Body of pancreas (tissue), 4 donors: ENCODE data around the gene DAP. TPM values are rescaled to one million over a fixed set of nuclear protein-coding genes. Genes with fewer than 3 reads are reported as not detected.
A peak's percentile ranks its signal among the peaks of the same experiment; 100 is the strongest.

Experiments used
- ATAC-seq: fragments of 150-250 bp; one replicate; pipeline ENCODE4 v1.9.1; 2016
- DNase-seq, 4 donors: peaks; one replicate each; pipeline ENCODE4 v3.0.0-alpha.2; 2019
- H3K27ac ChIP-seq, 4 donors: fragments of 200-600 bp; sonication (generic); 1 replicate in 3 of 4; 2 replicates in 1 of 4; pipeline versions ENCODE4 v1.5.1 to v1.6.1; 2016 to 2019; ENCODE audit warnings: mild to moderate bottlenecking in 1 of 4, mixed read lengths in 1 of 4, moderate library complexity in 1 of 4
- H3K27me3 ChIP-seq, 2 donors: fragments of 200-600 bp; sonication (generic); one replicate each; pipeline ENCODE4 v1.6.0; 2016; ENCODE audit warnings: mild to moderate bottlenecking in 1 of 2
- H3K36me3 ChIP-seq, 2 donors: fragments of 200-600 bp; sonication (generic); replicated peaks in 1 of 2; 2 replicates each; pipeline ENCODE4 v1.5.1; 2016; ENCODE audit warnings: low read depth in 2 of 2; ENCODE audit not compliant: insufficient read depth in 1 of 2
- H3K4me1 ChIP-seq: fragments of 200-600 bp; sonication (generic); one replicate; pipeline ENCODE4 v1.6.0; 2016
- H3K4me3 ChIP-seq, 2 donors: fragments of 200-600 bp; sonication (generic); 1 replicate in 1 of 2; 2 replicates in 1 of 2; pipeline ENCODE4 v1.5.1; 2016 to 2019
- H3K9me3 ChIP-seq, 3 donors: fragments of 200-600 bp; sonication (generic); 1 replicate in 2 of 3; 2 replicates in 1 of 3; pipeline ENCODE4 v1.5.1; 2016
- POLR2A ChIP-seq, 3 donors: fragments of 450-650 bp; IDR thresholded peaks; one replicate each; pipeline ENCODE4 v1.6.1; 2016; ENCODE audit warnings: antibody characterized with exemption in 3 of 3, mild to moderate bottlenecking in 2 of 3
- WGBS, 2 donors: methylation state at CpG; one replicate each; pipeline ENCODE4 v1.1.5; 2017; 5-methylcytosine and 5-hydroxymethylcytosine counted together
- intact Hi-C: fragments of 100-400 bp; cut with DNase I; formaldehyde crosslinking; loops from one replicate; pipeline ENCODE4 v1.15.1; 2023
- total RNA-seq, 2 donors: library from RNA; depleted of rRNA; stranded (reverse); fragments of >200 nt; gene quantifications; one replicate each; pipeline ENCODE4 v1.1.0, GENCODE V29; 2016
- TF ChIP-seq, protein P1 (sequence below), 7 experiments: fragments of 450-650 bp in 4 of 7; fragments of 200-600 bp in 3 of 7; sonication (generic) in 3 of 7; IDR thresholded peaks; one replicate each; pipeline ENCODE4 v1.5.1; 2016 to 2019; ENCODE audit warnings: antibody characterized with exemption in 7 of 7

The DAP gene
- total RNA-seq, 2 donors from 2014 or later: 93.6 to 112 TPM

DNA sequence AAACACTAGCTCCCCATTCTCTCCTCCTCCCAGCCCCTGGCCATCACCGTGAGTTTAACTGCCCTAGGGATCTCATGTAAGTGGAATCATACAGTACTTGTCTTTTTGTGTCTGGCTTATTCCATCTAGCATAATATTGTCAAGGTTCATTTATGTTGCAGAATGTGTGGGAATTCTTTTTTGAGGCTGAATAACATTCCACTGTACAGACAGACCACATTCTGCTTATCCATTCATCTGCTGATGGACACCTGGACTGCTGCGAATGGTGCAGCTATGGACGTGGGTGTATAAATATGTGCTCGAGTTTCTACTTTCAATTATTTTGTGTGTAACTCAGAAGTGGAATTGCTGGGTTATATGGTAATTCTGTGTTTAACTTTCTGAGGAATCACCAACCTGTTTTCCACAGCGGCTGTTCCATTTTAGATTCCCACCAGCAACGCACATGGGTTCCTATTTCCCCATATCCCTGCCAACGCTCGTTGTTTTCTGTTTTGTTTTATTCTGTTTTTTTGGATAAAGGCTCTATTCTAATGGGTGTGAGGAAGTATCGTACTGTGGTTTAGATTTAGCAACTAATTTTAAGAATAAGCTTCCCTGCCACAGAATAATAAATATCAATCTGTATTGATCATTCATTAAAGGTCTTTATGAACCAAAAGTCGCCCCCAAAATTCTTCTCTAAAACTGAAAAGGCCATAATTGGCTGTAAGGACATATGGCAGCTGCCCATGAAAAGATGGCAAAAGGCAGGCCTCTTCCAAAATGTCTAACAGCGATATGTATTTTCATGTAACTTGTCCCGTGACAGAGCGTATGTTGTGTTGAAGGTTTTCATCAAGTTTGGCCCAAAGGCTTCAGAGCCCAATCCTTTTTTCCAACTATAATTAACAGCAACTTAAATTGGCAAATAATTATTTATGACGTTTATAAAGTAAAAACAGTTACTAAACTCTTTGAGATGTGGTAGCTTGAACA lies 70.3 kb downstream of the DAP start:
- Histone ChIP-seq H3K9me3 (no peaks in the 10 kb centered on the region), H3K27ac (no peak overlapping the region), H3K36me3 (no peaks in the 10 kb centered on the region), H3K27me3 (no peaks in the 10 kb centered on the region), H3K4me1 (peaks cover 21% of the 10 kb centered on the region), H3K4me3 (no peak overlapping the region)
- intact Hi-C loops: no loop called here
- no peak for ATAC-seq
- 77 to 83% methylated on average over 14 of the region's 14 CpGs for WGBS, 2 donors
- DNase-seq: no peak
- TF ChIP-seq, protein P1, sequence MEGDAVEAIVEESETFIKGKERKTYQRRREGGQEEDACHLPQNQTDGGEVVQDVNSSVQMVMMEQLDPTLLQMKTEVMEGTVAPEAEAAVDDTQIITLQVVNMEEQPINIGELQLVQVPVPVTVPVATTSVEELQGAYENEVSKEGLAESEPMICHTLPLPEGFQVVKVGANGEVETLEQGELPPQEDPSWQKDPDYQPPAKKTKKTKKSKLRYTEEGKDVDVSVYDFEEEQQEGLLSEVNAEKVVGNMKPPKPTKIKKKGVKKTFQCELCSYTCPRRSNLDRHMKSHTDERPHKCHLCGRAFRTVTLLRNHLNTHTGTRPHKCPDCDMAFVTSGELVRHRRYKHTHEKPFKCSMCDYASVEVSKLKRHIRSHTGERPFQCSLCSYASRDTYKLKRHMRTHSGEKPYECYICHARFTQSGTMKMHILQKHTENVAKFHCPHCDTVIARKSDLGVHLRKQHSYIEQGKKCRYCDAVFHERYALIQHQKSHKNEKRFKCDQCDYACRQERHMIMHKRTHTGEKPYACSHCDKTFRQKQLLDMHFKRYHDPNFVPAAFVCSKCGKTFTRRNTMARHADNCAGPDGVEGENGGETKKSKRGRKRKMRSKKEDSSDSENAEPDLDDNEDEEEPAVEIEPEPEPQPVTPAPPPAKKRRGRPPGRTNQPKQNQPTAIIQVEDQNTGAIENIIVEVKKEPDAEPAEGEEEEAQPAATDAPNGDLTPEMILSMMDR (IDR thresholded peaks at IDR 0.05): no peak

GRCh38 chr5:10689391-10690081 lies 71.5 kb downstream of the DAP start:
- TF ChIP-seq POLR2A (IDR thresholded peaks at IDR 0.05): no peak
- TF ChIP-seq, protein P1 (IDR thresholded peaks at IDR 0.05): no peak
- DNase-seq: peak in 1 of 4 donors; percentile 48
- intact Hi-C loops: no loop called here

DNA sequence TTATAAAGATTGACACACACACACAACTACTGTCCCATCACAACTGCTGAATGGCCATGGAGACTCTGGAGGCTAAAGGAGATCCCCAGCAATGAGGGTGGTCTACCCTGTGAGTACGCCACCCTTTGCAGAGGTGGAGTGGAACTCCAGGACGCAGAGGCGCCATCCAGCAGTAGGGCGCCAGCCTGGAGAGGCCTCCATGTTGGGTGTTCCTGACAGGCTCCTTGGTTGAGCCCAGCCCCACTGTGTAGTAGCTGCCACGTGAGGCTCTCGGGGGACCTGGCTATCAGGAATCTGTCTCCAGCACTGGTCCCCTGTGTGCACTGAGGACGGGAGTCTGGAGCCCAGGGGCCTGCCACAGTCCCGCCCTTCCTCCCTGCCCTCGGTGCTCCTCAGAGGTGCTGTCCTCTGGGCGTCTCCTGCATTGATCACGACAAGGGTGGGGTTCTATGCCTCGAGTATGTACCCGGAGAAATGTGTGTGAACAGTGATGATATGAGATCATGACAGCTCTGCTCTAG lies 72.3 kb downstream of the DAP start:
- Histone ChIP-seq H3K27me3 (no peaks in the 10 kb centered on the region), H3K36me3 (no peaks in the 10 kb centered on the region), H3K4me3 (no peak overlapping the region), H3K4me1 (peaks cover 4% of the 10 kb centered on the region), H3K27ac (no peak overlapping the region), H3K9me3 (no peaks in the 10 kb centered on the region)
- DNase-seq (no peak), ATAC-seq (no peak)
- WGBS, 2 donors: 96 to 100% methylated on average over 3 to 13 of the region's 13 CpGs
- intact Hi-C loops: no loop called here
- TF ChIP-seq POLR2A (IDR thresholded peaks at IDR 0.05): no peak
- TF ChIP-seq, protein P1 (IDR thresholded peaks at IDR 0.05): no peak

More at GRCh38 chr5:10689391-10690081, 71.5 kb downstream of the DAP start:
- peak; percentile 17 for ATAC-seq
- Histone ChIP-seq H3K4me1 (peaks cover 9% of the 10 kb centered on the region), H3K36me3 (no peaks in the 10 kb centered on the region), H3K4me3 (no peak overlapping the region), H3K27ac (no peak overlapping the region), H3K9me3 (no peaks in the 10 kb centered on the region), H3K27me3 (no peaks in the 10 kb centered on the region)
- 78 to 81% methylated on average over 10 to 11 of the region's 11 CpGs for WGBS, 2 donors

DNA sequence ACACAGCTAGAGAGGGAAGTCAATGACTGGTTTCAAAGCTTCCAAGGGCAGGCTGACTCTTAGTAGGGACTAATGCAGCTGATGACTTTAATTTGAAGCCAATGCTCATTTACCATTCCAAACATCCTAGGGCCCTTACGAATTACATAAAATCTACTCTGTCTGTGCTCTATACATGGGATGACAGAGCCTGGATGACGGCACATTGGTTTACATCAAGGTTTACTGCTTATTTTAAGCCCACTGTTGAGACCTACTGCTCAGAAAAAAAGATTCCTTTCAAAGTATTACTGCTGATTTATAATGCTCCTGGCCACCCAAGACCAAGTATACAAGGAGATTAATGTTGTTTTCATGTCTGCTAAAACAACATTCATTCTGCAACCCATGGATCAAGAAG lies 74.1 kb downstream of the DAP start:
- WGBS, 2 donors: 94 to 96% methylated on average over 2 of the region's 2 CpGs
- peaks cover 9 to 16% of the 10 kb centered on the region in 2 donors for H3K36me3 ChIP-seq
- H3K9me3 ChIP-seq: no peaks in the 10 kb centered on the region
- no peak overlapping the region for H3K4me3 ChIP-seq
- no peak overlapping the region for H3K27ac ChIP-seq
- no peak for DNase-seq
- no peak for TF ChIP-seq POLR2A (IDR thresholded peaks at IDR 0.05)
- TF ChIP-seq, protein P1 (IDR thresholded peaks at IDR 0.05): no peak
- H3K27me3 ChIP-seq: no peaks in the 10 kb centered on the region
- ATAC-seq: no peak
- no peaks in the 10 kb centered on the region for H3K4me1 ChIP-seq
- intact Hi-C loops: no loop called here
